D721Med (cell line): Measurements from ENCODE around the gene GTPBP8.

ENCODE experiments used
- DNase-seq: peaks from one replicate; pipeline ENCODE4 v3.0.0; 2011; ENCODE audit warnings: low spot score; ENCODE audit not compliant: insufficient read length
- FAIRE-seq: peaks from 2 replicates; lab custom pipeline; 2011; peaks lifted over from hg19 to GRCh38; lab: Jason Lieb, UNC
- CTCF ChIP-seq: IDR thresholded peaks from 2 replicates; pipeline ENCODE4 v1.5.1; 2012; ENCODE audit warnings: mild to moderate bottlenecking, control low read depth; ENCODE audit not compliant: insufficient read depth; ENCODE audit errors: missing control alignments

GTPBP8 gene

GRCh38 chr3:113013593-113013992 is 22.8 kb downstream of the GTPBP8 start:
- no peak for FAIRE-seq

GRCh38 chr3:113018536-113019181 is 27.9 kb downstream of the GTPBP8 start:
- no peak for TF ChIP-seq CTCF
- DNase-seq (no peak), FAIRE-seq (no peak)

More at GRCh38 chr3:113013593-113013992, 22.8 kb downstream of the GTPBP8 start:
- no peak for TF ChIP-seq CTCF
- DNase-seq = no peak

DNA sequence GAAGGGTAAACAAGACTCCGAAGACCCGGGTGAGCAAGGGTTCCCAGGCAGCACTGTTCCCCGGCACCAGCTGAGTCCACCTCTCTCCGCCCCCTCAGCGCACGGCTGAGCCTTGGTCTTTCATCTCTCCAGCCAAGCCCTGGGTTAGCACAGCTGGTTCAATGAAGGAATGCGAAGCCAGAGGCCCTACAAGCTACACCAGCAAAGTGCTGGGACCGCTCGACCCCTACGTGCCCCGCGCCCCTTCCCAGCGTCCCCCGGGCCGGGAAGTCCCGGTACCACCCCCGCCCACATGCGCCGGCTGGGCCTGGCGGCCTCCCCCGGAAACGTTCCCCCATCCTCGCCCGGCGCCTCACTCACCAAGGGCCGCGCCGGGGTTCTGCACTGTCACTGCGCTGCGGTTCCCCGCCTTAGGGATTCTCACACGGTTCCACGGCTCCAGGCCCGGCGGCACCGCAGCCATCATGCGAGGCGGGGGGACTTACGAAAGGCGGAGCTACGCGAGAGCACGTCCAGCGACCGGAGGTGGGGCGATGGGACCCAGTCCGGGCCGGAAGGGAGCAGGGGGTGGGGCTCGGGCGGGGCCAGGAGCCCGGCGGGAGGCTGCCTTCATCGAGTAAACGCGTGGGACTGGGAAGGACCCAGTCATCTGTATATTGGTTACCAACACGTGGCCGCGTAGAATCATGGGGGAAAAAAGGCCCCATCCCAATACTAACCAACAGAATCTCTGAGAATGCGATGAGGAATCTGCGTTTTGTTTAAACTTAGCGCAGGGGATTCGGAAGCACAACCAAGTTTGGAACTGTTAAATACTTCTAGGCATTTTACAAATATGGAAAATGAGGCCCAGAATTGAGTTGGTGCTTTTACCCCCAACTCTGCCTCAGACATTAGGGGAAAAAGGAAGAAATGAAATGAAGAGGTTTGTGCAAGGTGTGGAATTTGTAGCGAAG is 28.7 kb downstream of the GTPBP8 start:
- DNase-seq = peak; percentile 62
- TF ChIP-seq CTCF = no peak
- no peak for FAIRE-seq

- DNase-seq (no peak), FAIRE-seq (no peak)
- TF ChIP-seq CTCF = no peak
Observed at GRCh38 chr3:113021471-113021870, 30.7 kb downstream of the GTPBP8 start.

DNA sequence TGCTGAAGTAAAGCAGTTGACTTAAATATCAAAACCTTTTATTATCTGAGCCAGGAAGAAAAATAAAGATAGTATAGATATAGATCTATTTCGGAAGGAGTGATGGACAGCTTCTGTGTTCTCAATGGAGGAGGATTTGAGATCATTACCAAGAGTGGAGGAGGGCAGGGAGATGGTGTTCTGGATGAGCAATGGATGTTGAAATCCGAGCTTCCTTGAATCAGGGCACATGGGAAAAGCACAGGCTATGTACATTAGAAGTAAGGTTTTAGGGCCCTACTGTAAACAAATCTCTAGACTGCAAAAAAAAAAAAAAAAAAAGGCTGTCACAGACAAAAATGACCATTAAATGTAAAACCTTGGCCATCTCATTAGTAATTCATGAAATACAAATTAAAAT is 43.2 kb downstream of the GTPBP8 start:
- FAIRE-seq (no peak), DNase-seq (no peak)
- no peak for TF ChIP-seq CTCF

DNA sequence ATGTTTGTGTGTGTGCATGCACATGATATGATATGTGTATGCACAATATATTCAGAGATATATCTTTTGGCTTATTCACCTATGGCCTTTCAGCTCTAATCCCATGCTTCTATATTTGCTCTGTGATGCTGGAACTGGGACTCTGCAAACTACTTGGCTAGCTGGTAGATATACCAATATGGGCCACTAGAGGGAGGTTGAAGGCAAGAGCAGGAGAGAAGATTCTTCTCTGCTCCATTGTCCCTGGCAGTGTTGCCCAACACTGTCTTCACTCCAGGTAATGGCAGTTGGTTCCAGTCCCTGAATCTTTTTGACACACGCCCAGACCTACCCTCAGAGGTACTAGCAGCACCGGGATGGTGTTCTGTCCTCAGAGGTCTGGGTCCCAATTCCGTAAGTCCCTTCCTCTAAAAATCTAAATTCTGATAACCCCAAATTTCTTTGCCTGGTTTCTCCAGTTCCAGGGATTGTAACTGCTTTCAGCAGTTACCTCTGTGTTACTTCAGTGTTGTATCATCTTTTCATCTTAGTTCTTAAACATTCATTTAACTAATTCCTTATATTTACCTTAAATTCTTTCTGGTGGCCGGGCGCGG is 44.7 kb downstream of the GTPBP8 start:
- peak; percentile 25 for DNase-seq
- peak; percentile 75 for TF ChIP-seq CTCF
- no peak for FAIRE-seq
